Measurements from ENCODE around the gene RHPN2.
"Not testable (repeated sequence)": the region's sequence is repeated elsewhere in the genome, so short reads cannot be mapped to it uniquely, and the experiment has no call there.

DNA sequence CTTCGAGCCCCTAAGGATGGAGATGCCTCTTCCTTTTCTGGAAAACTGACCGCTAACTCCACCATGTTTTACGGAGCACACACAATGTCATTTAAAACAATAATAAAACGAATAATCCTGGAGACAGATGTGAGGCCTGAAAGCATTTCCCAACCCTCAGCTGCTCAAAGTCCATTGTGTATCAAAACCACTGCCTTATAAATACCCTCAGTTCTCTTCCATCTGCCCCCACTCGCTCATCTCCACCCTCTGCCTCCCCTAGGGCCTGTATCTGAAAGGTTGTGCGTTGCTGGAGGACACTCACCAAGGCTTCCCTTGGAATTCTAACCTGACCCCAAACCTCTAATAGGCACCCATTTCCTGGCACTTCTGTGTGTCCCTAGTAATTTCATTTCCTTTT lies 82.2 kb downstream of the RHPN2 start:
- not testable (repeated sequence) for TF ChIP-seq POLR2A (IDR thresholded peaks at IDR 0.05); POLR2AphosphoS5 (IDR thresholded peaks at IDR 0.05; ENCODE audit: insufficient read depth in 1 of 2, low read depth in 1 of 2)
- TF ChIP-seq, protein P1, sequence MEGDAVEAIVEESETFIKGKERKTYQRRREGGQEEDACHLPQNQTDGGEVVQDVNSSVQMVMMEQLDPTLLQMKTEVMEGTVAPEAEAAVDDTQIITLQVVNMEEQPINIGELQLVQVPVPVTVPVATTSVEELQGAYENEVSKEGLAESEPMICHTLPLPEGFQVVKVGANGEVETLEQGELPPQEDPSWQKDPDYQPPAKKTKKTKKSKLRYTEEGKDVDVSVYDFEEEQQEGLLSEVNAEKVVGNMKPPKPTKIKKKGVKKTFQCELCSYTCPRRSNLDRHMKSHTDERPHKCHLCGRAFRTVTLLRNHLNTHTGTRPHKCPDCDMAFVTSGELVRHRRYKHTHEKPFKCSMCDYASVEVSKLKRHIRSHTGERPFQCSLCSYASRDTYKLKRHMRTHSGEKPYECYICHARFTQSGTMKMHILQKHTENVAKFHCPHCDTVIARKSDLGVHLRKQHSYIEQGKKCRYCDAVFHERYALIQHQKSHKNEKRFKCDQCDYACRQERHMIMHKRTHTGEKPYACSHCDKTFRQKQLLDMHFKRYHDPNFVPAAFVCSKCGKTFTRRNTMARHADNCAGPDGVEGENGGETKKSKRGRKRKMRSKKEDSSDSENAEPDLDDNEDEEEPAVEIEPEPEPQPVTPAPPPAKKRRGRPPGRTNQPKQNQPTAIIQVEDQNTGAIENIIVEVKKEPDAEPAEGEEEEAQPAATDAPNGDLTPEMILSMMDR (IDR thresholded peaks at IDR 0.05): not testable (repeated sequence)

Data from vagina (tissue), 2 donors.